HUDEP-2 (cell line): ENCODE results near the gene DHX9.

Experiments used
- DNase-seq, 76 experiments: peaks; one replicate each; lab custom pipeline; 2025; ENCODE audit not compliant: unreplicated experiment in 76 of 76; lab: John Stamatoyannopoulos, UW

The DHX9 gene

DNA sequence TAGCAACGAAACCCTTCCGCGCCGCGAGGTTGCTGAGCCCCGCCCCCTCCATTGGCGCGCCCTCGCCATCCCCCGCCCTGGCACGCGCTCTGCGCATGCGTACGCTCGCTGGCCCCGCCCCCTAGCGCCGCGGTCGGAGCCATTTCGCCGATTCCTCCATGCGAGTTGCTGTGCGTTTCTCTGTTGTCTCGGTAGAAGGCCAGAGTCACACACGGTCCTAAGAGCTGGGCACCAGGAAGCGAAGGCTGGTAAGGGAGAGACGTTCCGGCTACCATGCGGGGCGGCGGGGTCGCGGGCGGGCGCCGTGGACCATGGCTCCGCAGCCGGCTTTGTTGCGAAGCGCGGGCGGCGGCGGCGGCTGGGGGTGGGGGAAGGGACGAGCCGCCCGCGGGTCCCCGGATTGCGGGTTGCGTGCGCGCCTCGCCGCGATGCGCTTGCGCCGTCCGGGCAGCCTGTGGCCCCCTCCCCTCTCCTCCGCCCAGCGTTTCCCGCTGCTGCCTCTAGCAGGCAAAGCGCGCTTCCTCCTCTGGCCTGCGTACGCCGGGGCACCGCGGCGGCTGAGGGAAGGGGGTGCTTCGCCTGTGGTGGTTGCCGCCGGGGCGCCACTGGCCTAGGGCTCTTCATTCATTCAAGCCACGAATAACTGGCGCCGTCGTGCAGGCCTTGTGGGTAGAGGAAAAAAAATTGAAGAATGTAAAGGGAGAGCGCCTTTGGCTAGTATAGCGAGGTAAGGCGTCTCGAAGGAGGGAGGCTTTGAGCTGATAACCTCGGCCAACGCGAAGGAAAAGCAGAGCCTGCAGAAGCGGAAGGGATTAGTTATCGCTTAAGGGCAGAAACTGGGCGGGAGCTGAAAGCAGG lies at the start of gene DHX9:
Gene DHX9 (plus strand): TSS at position 139 of the 858 bp plus-strand sequence. CDS start 3,220 bp downstream, outside the sequence.
- DNase-seq = peak in 75 of 76 experiments; percentile 26 to 94 (median 86)

GRCh38 chr1:182791281-182792179 lies 47.6 kb upstream of the DHX9 start:
- peak in 69 of 76 experiments; percentile 6 to 93 (median 67) for DNase-seq

DNA sequence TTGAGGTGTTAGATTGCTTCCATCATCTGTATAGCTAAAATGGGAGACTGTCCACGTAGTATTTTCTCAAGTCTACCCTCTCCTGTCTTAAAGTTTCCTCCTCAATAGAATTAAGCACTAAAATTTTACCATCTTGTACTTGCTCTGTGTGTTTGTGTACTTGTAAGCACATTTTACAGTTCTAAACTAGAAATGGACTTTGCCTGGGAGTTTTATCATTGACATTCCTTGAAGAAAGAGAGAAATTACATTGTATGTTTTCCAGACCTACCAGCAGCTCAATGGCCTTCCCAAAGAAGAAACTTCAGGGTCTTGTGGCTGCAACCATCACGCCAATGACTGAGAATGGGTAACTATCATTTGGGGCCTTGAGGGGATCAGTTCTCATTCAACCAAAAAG lies 45.1 kb upstream of the DHX9 start:
- no peak for DNase-seq

GRCh38 chr1:182794676-182795201 lies 44.4 kb upstream of the DHX9 start:
- DNase-seq = peak in 10 of 76 experiments; percentile 4 to 58 (median 12)

- peak in 13 of 76 experiments; percentile 3 to 52 (median 26) for DNase-seq
Observed at GRCh38 chr1:182795563-182796228, 43.5 kb upstream of the DHX9 start.

DNA sequence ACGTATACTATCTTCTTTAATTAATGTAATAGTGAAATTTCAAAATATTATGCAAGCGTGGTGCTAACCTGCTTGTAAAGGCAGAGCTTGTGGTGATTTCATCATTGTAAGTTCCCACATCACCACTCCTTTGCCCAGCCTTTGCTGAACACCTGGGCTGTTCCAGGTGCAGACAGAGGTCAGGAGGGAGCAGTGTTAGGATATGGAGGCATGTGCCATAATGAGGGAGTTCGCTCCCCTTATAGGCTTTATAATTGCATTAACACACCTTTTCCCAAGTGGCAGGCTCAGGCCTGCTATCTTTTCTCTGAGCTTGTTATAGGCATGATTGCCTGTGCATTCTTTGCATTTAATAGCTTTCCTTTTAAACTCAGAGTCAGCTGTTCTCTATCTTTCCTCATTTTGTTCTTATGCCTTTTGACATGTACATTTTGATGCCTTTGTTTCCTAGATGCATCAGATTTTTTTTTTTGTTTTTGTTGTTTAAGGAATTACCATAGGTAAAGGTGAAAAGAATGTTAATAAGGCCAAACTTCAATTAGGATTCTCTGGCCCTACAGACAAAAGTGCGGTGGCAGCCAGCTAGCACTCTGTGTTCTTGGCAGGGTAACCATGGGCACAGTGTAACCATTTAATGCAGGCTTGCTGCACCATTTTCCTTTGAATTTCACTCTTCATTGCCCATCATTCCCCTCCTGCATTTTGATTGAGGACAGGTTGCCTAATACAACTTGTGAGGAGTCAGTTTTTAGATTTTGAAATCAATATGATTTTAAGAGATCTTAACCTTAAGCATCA lies 36.9 kb upstream of the DHX9 start:
- DNase-seq = no peak

- DNase-seq = no peak
Observed at GRCh38 chr1:182803846-182804245, 35.3 kb upstream of the DHX9 start.

GRCh38 chr1:182806015-182806678 lies 33.0 kb upstream of the DHX9 start:
- DNase-seq = no peak

DNA sequence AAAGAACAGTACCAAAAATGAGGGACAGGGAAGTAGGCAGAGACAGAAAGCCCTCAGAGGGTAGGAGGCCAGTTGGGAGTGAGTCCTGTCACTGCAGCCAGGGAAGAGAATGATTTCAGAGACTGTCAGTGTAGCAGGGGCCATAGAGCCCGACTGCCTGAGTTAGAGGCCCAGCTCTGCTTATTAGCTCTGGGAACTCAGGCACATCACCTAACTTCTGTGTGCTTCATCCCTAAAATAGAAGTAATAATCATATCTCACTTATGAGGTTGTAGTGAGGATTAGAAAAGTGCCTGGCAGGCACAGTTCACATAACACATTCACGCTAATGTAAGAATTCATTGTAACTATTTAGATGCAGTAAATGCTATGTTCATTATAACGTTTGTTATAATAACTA lies 31.2 kb upstream of the DHX9 start:
- no peak for DNase-seq

DNA sequence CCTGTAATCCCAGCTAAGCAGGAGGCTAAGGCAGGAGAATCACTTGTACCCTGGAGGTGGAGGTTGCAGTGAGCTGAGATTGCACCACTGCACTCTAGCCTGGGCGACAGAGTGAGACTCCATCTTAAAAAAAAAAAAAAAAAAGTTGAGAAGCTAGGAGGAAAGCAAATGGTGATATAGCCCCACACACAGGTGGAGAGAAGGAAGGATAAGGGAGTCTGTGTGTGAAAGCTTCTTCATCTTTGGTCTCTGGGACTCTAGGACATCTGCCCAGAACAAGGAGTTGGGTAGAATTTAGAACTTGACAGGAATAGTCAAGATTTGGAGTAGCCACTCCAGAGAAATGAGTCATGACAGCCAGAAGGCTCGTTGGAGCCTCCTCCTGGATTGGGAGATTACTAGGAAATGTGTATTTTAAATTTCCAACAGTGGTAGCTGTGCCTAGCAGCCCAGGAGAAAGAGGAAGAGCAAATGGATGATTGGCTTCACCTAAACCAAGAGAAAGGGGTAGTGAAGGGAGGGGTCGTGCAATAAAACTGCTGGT lies 29.7 kb upstream of the DHX9 start:
- no peak for DNase-seq

DNA sequence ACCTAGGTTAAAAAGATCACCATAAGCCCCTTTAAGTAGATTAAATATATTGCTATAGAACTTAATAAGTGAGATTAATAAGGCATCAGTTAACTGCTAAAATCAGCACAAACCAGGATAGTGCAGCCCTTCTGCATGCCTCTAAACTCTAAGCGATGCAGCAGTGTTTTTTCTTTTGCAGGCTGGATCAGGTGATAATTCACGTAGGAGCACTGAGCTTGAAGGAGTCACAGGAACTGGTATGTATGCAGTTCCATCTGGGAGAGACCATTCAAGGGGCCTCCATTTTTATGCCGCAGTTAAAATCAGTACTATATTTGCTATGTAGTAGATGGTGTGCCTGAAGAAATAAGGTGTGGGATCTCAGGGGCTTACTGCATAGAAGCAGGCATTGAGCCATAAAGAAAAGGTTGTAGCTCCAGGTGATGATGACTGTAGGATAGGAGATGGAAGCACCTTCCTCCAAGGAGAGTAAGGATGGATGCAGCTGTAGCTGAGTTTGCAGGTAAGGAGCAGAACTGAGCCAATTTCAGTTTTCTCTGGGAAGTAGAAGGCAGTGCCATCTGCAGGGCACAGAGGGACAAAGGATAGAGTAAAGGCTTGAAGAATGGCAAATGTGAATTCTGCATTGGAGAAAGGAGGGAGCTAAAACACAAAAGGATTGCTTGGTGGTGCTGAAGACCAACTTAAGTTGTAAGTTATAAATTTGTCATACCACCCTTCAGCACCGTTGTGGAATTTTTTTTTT lies 27.0 kb upstream of the DHX9 start:
- DNase-seq = no peak

DNA sequence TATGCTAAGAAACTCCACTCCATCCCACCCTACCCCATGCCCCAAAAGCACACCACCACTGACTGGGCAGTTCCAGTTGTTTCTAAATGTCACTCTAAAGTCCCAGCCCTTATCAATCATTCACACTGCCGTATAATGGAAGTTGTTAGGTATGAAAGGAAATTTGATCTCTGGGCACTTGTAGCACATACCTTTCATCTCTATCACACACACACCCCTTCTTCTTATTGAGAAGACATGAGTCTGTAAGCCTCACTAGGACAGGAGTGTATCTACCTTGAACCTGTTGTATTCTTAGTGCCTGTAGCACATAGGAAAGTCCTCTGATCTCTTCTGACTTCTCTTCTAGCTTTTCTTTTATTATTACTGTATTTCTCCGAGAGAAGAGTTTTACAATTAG lies 22.3 kb upstream of the DHX9 start:
- no peak for DNase-seq

GRCh38 chr1:182817802-182818201 lies 21.3 kb upstream of the DHX9 start:
- no peak for DNase-seq

GRCh38 chr1:182823220-182823619 lies 15.9 kb upstream of the DHX9 start:
- peak in 6 of 76 experiments; percentile 9 to 48 (median 16) for DNase-seq

DNA sequence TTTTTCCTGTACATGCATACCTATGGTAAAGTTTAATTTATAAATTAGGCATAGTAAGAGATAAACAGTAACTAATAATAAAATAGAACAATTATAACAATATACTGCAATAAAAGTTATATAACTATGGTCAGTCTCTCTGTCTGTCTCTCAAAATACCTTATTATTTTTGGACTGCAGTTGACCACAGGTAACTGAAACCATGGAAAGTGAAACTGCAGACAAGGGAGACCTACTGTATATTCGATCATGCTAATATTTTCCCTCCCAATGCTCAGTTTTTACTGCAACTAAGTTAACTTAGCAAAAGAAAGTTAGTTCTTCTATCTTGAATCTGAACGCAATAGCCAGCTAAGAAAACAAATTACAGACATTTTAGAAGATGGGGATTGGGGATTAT lies 12.3 kb upstream of the DHX9 start:
- DNase-seq = no peak

DNA sequence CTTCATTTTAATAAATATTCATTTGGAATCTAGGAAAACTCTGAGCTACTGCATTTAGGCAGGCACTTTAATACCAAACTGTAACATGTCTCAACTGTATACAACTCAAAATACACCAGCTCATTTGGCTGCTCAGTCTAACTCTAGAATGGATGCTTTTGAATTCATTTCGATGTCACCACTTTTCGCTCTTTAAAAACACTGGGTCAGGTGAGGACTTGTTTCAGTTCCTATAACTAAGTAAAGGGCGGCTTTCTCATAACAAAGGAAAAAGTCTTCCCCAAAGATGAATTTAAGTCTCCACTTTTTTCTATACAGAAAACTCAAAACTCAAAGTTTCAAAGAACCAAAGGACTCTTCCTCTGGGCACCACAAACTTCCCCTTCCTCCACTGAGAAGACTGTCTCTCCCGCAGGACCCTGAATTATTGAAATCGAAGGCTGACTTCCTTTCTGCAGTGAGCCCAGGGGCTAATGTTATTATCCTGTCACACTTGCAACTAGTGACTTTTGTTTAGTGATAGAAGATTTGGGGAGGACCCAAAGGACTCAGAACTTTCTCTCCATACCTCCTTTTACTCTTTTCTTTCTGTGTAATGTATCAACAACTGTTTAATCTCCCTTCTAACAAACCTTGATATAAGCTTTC lies 9.7 kb upstream of the DHX9 start:
- DNase-seq = no peak

DNA sequence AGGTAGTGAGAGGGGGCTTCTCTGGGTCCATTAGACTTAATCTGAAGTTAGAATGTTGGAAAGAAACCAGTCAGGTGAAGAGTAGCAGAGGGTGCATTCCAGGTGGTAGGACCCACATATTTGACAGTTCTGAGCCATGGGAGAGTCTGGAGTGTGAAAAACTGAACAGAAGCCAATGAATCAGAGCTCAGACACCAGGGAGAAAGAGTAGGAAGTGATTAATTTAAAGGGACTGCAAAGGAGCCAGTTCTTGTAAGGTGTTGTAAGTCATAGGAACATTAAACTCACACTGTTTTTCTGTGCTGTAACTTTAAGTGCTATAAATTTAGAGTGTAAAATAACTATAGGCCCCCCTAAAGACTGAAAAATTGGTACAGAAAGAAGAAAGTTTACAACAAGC lies 5.9 kb upstream of the DHX9 start:
- no peak for DNase-seq

DNA sequence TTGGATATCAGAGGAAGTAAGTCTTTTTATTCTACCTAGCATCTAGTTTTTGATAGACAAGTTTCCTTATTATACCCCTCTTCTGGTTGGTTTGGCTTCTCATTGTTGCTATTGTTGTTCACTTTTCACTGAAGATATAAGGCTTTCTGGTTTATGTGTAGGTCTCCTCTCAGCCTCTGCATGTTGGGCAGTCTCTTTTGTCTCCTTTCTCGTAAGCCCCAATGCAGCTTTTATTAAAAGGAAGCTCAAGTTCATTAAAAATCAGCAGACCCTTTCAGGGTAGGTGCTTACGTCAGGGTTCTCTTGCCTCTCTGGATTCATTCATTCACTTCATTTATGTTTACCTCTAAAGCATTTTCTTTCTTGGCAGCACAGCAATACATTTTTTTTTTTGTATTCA lies 4.8 kb upstream of the DHX9 start:
- no peak for DNase-seq
